Uterus (tissue), 2 donors: Measurements from ENCODE around the gene KHDRBS2.

Experiments used
- POLR2A ChIP-seq, 2 donors: fragments of 450-650 bp; IDR thresholded peaks; one replicate each; pipeline ENCODE4 v1.6.1; 2016; ENCODE audit warnings: antibody characterized with exemption in 2 of 2, mild to moderate bottlenecking in 1 of 2, moderate library complexity in 1 of 2
- TF ChIP-seq, protein P1 (sequence below), 4 experiments: fragments of 200-600 bp in 2 of 4; fragments of 450-650 bp in 2 of 4; sonication (generic) in 2 of 4; IDR thresholded peaks; one replicate each; pipeline ENCODE4 v1.5.1; 2016 to 2019; ENCODE audit warnings: antibody characterized with exemption in 4 of 4, mild to moderate bottlenecking in 2 of 4, moderate library complexity in 1 of 4

DNA sequence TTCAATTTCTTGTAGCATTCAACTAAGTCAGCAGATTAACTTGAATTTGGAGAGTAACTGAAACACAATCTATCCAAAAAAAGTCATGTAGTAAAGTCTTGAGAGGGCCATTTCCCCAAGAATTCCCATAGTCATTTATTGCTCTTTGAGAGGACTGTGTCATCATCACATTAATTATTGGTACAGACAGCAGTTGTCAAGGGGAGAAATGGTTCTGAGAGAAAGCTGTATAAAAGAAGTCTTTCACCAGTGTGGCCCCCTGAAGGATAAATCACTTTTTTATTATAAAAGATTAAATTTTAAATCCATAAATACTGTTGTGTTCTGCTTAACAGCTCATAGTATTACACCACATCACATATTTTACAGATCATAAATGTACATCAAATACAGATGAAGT is 111.5 kb downstream of the KHDRBS2 start:
- TF ChIP-seq, protein P1, sequence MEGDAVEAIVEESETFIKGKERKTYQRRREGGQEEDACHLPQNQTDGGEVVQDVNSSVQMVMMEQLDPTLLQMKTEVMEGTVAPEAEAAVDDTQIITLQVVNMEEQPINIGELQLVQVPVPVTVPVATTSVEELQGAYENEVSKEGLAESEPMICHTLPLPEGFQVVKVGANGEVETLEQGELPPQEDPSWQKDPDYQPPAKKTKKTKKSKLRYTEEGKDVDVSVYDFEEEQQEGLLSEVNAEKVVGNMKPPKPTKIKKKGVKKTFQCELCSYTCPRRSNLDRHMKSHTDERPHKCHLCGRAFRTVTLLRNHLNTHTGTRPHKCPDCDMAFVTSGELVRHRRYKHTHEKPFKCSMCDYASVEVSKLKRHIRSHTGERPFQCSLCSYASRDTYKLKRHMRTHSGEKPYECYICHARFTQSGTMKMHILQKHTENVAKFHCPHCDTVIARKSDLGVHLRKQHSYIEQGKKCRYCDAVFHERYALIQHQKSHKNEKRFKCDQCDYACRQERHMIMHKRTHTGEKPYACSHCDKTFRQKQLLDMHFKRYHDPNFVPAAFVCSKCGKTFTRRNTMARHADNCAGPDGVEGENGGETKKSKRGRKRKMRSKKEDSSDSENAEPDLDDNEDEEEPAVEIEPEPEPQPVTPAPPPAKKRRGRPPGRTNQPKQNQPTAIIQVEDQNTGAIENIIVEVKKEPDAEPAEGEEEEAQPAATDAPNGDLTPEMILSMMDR (IDR thresholded peaks at IDR 0.05): no peak
- TF ChIP-seq POLR2A (IDR thresholded peaks at IDR 0.05): no peak
